NCI-H345 treated with DMSO at 0.1 percent for 48 hours (cell line): ENCODE data around the gene RRP1.

ENCODE experiments used
- DNase-seq: peaks from one replicate; lab custom pipeline; 2025; ENCODE audit not compliant: unreplicated experiment; lab: John Stamatoyannopoulos, UW

Gene RRP1

GRCh38 chr21:43758811-43759210, 30.6 kb upstream of the RRP1 start:
- no peak for DNase-seq

GRCh38 chr21:43759651-43760050, 29.7 kb upstream of the RRP1 start:
- no peak for DNase-seq

- DNase-seq = no peak
These were observed 28.9 kb upstream of the RRP1 start for GRCh38 chr21:43760391-43760958.

GRCh38 chr21:43761886-43762285, 27.5 kb upstream of the RRP1 start:
- DNase-seq = no peak

GRCh38 chr21:43762303-43763128, 26.9 kb upstream of the RRP1 start:
- DNase-seq = no peak

- no peak for DNase-seq
These were observed 25.4 kb upstream of the RRP1 start for GRCh38 chr21:43763901-43764523.

- no peak for DNase-seq
These were observed 24.5 kb upstream of the RRP1 start for GRCh38 chr21:43764576-43765495.

- no peak for DNase-seq
These were observed 22.5 kb upstream of the RRP1 start for GRCh38 chr21:43766734-43767497.

- DNase-seq = no peak
These were observed 21.8 kb upstream of the RRP1 start for GRCh38 chr21:43767498-43767983.

- no peak for DNase-seq
These were observed 21.2 kb upstream of the RRP1 start for GRCh38 chr21:43767984-43768867.

- DNase-seq = no peak
These were observed 20.6 kb upstream of the RRP1 start for GRCh38 chr21:43768868-43769167.

- DNase-seq = no peak
These were observed 19.9 kb upstream of the RRP1 start for GRCh38 chr21:43769325-43769958.

GRCh38 chr21:43770066-43770655, 19.2 kb upstream of the RRP1 start:
- no peak for DNase-seq

- DNase-seq = no peak
These were observed 18.1 kb upstream of the RRP1 start for GRCh38 chr21:43771199-43771675.

GRCh38 chr21:43771698-43772424, 17.5 kb upstream of the RRP1 start:
- DNase-seq = no peak

GRCh38 chr21:43772425-43772821, 17.0 kb upstream of the RRP1 start:
- no peak for DNase-seq

- no peak for DNase-seq
These were observed 15.2 kb upstream of the RRP1 start for GRCh38 chr21:43774163-43774562.

GRCh38 chr21:43775190-43775589, 14.2 kb upstream of the RRP1 start:
- no peak for DNase-seq
